Panc1 (cell line): ENCODE measurements around the gene DIMT1.

ENCODE experiments used
- POLR2AphosphoS5 ChIP-seq: IDR thresholded peaks from 2 replicates; pipeline ENCODE4 v1.6.1; 2012; ENCODE audit warnings: mild to moderate bottlenecking, low read depth, low read length, moderate library complexity
- SIN3A ChIP-seq: IDR thresholded peaks from 2 replicates; pipeline ENCODE4 v1.6.1; 2012; ENCODE audit warnings: low read depth, mild to moderate bottlenecking, low read length, moderate library complexity, borderline replicate concordance; ENCODE audit not compliant: insufficient read depth
- TCF7L2 ChIP-seq: IDR thresholded peaks from 2 replicates; pipeline ENCODE4 v1.6.1; 2011; ENCODE audit warnings: mild to moderate bottlenecking, low read depth, low read length, inconsistent platforms
- TF ChIP-seq, protein P1 (sequence below): fragments of 450-650 bp; IDR thresholded peaks from 2 replicates; pipeline ENCODE4 v1.5.1; 2017; ENCODE audit warnings: mild to moderate bottlenecking
- TF ChIP-seq, protein P2 (sequence below), 2 experiments: IDR thresholded peaks; 2 replicates each; pipeline ENCODE4 v1.6.1; 2011 to 2012; ENCODE audit warnings: low read depth in 2 of 2, control low read depth in 1 of 2, low read length in 1 of 2, mild to moderate bottlenecking in 1 of 2, moderate library complexity in 1 of 2; ENCODE audit not compliant: insufficient read depth in 1 of 2

DNA sequence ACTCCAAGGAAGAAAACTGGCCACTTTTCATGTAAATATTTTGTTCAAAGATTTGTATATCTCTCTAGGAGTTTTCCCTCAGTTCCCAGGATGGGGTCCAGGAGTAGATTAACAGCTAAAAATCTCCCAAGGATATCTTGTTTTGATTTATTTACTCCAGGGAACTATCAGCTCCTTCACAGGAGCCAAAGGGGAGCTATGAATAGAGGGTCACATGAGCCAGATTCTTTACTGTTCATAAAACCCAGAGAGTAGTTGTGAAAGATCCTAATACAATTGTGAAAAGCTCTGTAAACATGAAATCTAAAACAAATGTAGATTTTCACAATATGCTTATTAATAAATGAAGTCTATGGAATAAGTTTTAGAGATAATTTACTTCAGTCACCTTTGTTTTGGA lies 16.9 kb downstream of the DIMT1 start:
- TF ChIP-seq, protein P1, sequence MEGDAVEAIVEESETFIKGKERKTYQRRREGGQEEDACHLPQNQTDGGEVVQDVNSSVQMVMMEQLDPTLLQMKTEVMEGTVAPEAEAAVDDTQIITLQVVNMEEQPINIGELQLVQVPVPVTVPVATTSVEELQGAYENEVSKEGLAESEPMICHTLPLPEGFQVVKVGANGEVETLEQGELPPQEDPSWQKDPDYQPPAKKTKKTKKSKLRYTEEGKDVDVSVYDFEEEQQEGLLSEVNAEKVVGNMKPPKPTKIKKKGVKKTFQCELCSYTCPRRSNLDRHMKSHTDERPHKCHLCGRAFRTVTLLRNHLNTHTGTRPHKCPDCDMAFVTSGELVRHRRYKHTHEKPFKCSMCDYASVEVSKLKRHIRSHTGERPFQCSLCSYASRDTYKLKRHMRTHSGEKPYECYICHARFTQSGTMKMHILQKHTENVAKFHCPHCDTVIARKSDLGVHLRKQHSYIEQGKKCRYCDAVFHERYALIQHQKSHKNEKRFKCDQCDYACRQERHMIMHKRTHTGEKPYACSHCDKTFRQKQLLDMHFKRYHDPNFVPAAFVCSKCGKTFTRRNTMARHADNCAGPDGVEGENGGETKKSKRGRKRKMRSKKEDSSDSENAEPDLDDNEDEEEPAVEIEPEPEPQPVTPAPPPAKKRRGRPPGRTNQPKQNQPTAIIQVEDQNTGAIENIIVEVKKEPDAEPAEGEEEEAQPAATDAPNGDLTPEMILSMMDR: no peak
- no peak for TF ChIP-seq POLR2AphosphoS5
- no peak for TF ChIP-seq TCF7L2
- TF ChIP-seq, protein P2, sequence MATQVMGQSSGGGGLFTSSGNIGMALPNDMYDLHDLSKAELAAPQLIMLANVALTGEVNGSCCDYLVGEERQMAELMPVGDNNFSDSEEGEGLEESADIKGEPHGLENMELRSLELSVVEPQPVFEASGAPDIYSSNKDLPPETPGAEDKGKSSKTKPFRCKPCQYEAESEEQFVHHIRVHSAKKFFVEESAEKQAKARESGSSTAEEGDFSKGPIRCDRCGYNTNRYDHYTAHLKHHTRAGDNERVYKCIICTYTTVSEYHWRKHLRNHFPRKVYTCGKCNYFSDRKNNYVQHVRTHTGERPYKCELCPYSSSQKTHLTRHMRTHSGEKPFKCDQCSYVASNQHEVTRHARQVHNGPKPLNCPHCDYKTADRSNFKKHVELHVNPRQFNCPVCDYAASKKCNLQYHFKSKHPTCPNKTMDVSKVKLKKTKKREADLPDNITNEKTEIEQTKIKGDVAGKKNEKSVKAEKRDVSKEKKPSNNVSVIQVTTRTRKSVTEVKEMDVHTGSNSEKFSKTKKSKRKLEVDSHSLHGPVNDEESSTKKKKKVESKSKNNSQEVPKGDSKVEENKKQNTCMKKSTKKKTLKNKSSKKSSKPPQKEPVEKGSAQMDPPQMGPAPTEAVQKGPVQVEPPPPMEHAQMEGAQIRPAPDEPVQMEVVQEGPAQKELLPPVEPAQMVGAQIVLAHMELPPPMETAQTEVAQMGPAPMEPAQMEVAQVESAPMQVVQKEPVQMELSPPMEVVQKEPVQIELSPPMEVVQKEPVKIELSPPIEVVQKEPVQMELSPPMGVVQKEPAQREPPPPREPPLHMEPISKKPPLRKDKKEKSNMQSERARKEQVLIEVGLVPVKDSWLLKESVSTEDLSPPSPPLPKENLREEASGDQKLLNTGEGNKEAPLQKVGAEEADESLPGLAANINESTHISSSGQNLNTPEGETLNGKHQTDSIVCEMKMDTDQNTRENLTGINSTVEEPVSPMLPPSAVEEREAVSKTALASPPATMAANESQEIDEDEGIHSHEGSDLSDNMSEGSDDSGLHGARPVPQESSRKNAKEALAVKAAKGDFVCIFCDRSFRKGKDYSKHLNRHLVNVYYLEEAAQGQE (IDR thresholded peaks at IDR 0.05; ENCODE audit: insufficient read depth in 1 of 2, low read depth in 2 of 2, low read length in 1 of 2): no peak
- no peak for TF ChIP-seq SIN3A
